DOHH2 (cell line): ENCODE data around the gene PNMA3.
A peak's percentile ranks its signal among the peaks of the same experiment; 100 is the strongest.

Source experiments
- CTCF ChIP-seq: fragments of 200-600 bp; sonication (generic); IDR thresholded peaks from one replicate; pipeline ENCODE4 v1.5.1; 2014; ENCODE audit warnings: antibody characterized with exemption, mild to moderate bottlenecking, low read depth, low read length; ENCODE audit not compliant: poor library complexity, severe bottlenecking
- EZH2phosphoT487 ChIP-seq: fragments of 200-600 bp; sonication (generic); IDR thresholded peaks from 2 replicates; pipeline ENCODE4 v1.6.1; 2017; ENCODE audit warnings: borderline replicate concordance, mild to moderate bottlenecking, antibody characterized with exemption, low read length, moderate library complexity, mixed read lengths

- TF ChIP-seq CTCF (peak; percentile 72), EZH2phosphoT487 (no peak)
Measured at GRCh38 chrX:153032397-153033118, 23.7 kb upstream of the PNMA3 start.
